HEK293T (cell line): ENCODE data around the gene MRPS23.

Source experiments
- ARNT ChIP-seq: fragments of 450-650 bp; IDR thresholded peaks from 2 replicates; pipeline ENCODE4 v1.6.1; 2017; ENCODE audit warnings: mild to moderate bottlenecking
- BHLHE40 ChIP-seq: fragments of 450-650 bp; IDR thresholded peaks from 2 replicates; pipeline ENCODE4 v1.6.1; 2016; ENCODE audit warnings: mild to moderate bottlenecking, moderate library complexity, borderline replicate concordance
- ELF4 ChIP-seq: fragments of 450-650 bp; IDR thresholded peaks from 2 replicates; pipeline ENCODE4 v1.6.1; 2017; ENCODE audit warnings: antibody characterized with exemption
- FOXA1 ChIP-seq: fragments of 450-650 bp; IDR thresholded peaks from 2 replicates; pipeline ENCODE4 v1.6.1; 2016; ENCODE audit warnings: mild to moderate bottlenecking
- L3MBTL2 ChIP-seq: fragments of 450-650 bp; conservative IDR thresholded peaks from 2 replicates; pipeline ENCODE4 v1.6.1; 2016; ENCODE audit warnings: mild to moderate bottlenecking
- LEF1 ChIP-seq: fragments of 450-650 bp; IDR thresholded peaks from 2 replicates; pipeline ENCODE4 v1.6.1; 2017; ENCODE audit warnings: mild to moderate bottlenecking, borderline replicate concordance
- NFRKB ChIP-seq: fragments of 450-650 bp; IDR thresholded peaks from 2 replicates; pipeline ENCODE4 v1.6.1; 2016; ENCODE audit warnings: mild to moderate bottlenecking, moderate library complexity
- PKNOX1 ChIP-seq: fragments of 450-650 bp; IDR thresholded peaks from 2 replicates; pipeline ENCODE4 v1.6.1; 2016

- TF ChIP-seq BHLHE40 (no peak), ELF4 (no peak), LEF1 (no peak), PKNOX1 (no peak), FOXA1 (no peak), NFRKB (no peak), L3MBTL2 (no peak), ARNT (no peak)
These were observed 41.0 kb downstream of the MRPS23 start for GRCh38 chr17:57808882-57809281.
